ENCODE measurements around the gene HOXC9. TPM values are rescaled to one million over a fixed set of nuclear protein-coding genes. Genes with fewer than 3 reads are reported as not detected.

Gene HOXC9
- total RNA-seq, 4 donors from 2014 or later: 0.28 to 2.0 (median 0.44) TPM; not detected in 1

- TF ChIP-seq CTCF (IDR thresholded peaks at IDR 0.05): no peak
- DNase-seq (ENCODE audit: low spot score): no peak
- ATAC-seq (ENCODE audit: low FRiP score): no peak
Observed at GRCh38 chr12:54022960-54023884, 23.3 kb downstream of the HOXC9 start.

GRCh38 chr12:54024127-54024526 lies 24.2 kb downstream of the HOXC9 start:
- DNase-seq (ENCODE audit: low spot score): no peak

GRCh38 chr12:54024581-54025305 lies 24.8 kb downstream of the HOXC9 start:
- DNase-seq (ENCODE audit: low spot score): no peak
- TF ChIP-seq CTCF (IDR thresholded peaks at IDR 0.05): no peak
- ATAC-seq (ENCODE audit: low FRiP score): no peak

More at GRCh38 chr12:54024127-54024526, 24.2 kb downstream of the HOXC9 start:
- no peak for ATAC-seq (ENCODE audit: low FRiP score)
- no peak for TF ChIP-seq CTCF (IDR thresholded peaks at IDR 0.05)

GRCh38 chr12:54025499-54026405 lies 25.8 kb downstream of the HOXC9 start:
- DNase-seq (ENCODE audit: low spot score) (no peak), ATAC-seq (ENCODE audit: low FRiP score) (no peak)
- no peak for TF ChIP-seq CTCF (IDR thresholded peaks at IDR 0.05)

GRCh38 chr12:54026640-54027441 lies 26.9 kb downstream of the HOXC9 start:
- no peak for TF ChIP-seq CTCF (IDR thresholded peaks at IDR 0.05)
- no peak for DNase-seq (ENCODE audit: low spot score)
- no peak for ATAC-seq (ENCODE audit: low FRiP score)

GRCh38 chr12:54027442-54027786 lies 27.5 kb downstream of the HOXC9 start:
- no peak for DNase-seq (ENCODE audit: low spot score)
- no peak for ATAC-seq (ENCODE audit: low FRiP score)
- TF ChIP-seq CTCF (IDR thresholded peaks at IDR 0.05): no peak
